HG03066 (cell line): ENCODE results near the gene STUM.

Source experiments
- ATAC-seq: cut with Tn5 transposase; IDR thresholded peaks from one replicate; pipeline ENCODE4 v1.9.1; 2021; ENCODE audit warnings: low read depth; ENCODE audit not compliant: unreplicated experiment

STUM gene

DNA sequence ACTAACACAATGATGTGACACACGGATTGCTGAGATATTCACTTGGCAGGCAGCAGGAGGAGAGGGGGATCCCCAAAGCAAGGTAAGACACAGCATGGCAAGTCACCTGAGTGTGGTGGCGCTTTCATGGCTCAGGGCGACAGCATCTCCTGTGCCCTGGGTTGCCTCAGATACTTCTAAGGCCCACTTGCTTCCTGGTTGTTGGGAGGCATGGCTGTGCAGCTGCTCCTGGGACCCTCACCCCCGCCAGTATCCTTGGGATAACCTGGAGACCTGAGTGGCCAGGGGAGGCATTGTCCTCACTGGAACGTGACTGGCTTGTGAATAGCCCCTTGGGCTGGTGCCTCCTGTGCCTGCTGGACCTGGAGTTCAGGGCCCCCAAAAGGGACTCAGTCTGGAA is 69.8 kb downstream of the STUM start:
- ATAC-seq = no peak

GRCh38 chr1:226619031-226619430 is 70.5 kb downstream of the STUM start:
- no peak for ATAC-seq

DNA sequence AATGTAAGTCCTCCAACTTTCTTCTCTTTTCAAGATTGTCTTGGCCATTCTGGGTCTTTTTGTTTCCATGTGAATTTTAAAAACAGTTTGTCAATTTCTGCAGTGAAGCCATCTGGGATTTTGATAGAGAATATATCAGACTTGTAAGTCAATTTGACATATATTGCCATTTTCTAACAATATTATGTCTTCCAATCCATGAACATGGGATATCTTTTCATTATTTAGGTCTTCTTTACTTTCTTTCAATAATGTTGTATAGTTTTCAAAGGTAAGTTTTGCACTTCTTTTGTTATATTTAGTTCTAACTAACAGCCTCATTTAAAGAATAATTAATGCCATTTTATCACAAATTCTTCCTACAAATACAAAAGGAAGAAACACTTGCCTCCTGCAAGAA is 73.4 kb downstream of the STUM start:
- ATAC-seq = no peak

DNA sequence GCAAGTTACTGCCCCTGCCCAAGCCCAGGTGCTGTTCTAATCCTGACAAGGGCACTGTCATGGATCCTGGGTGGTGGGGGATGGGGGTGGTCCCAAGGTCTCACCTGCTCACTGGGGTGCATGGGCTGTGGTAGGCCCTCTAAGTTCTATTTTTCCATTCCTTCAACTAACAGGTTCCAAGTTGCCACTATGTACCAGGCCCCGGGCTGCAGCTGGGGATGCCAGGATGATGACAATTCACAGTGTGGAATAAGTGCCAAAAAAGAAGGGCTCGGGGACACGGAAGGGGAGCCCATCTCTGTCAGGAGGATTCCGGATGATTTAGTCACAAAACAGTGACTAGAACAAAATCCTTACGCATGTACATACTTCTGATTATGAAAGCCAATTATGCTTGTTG is 76.0 kb downstream of the STUM start:
- no peak for ATAC-seq

DNA sequence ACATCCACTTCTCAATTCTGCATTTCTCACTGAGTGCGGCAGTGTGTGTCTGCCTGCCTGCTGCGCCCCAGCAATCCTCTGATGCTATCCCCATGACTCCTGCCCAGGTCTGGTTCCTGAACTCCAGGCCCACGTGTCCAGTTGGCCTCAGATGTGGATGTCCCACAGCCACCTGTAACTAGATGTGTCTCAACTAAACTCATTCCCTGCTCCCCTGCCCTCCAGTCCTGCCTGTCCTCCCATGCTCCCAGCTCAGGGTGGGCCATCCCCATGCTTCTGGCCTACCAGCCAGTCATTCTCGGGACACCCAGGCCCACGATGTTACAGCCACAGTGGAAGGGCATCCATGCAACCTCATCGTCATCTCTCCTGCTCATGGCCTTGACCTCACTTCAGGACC is 76.8 kb downstream of the STUM start:
- ATAC-seq = no peak

DNA sequence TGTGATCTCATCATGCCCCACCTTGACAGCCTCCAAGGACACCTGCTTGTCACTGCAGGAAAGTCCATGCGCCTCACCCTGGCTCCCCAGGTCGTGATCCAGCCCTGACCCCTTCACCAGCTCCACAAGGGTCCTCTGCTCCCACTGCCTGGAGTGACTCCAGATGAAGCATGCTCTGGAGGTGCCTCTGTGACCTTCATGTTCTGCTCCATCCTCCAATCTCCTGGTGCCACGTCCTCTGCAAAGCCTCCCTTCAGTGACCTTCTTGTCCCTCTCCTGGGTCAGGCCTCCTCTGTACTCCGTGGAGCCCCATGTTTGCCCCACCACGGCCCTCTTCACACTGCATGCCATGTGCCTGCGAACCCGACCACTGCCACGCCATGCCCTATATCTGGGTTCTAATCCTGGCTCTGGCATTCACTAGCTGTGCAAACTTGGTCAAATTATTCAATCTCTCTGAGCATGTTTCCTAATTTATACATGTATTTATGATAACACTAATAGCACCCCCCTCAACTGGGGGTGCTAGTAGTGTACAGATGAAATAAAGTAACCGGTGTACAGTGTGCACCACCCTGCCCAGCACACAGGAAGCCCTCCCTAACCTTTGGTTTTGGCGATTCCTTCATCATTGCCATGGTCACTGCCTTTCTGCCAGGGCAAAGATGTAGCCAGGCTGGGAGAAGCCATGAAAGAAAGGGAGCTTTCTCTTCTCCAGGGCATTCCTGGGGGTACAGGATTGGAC is 77.4 kb downstream of the STUM start:
- ATAC-seq = peak; percentile 28

DNA sequence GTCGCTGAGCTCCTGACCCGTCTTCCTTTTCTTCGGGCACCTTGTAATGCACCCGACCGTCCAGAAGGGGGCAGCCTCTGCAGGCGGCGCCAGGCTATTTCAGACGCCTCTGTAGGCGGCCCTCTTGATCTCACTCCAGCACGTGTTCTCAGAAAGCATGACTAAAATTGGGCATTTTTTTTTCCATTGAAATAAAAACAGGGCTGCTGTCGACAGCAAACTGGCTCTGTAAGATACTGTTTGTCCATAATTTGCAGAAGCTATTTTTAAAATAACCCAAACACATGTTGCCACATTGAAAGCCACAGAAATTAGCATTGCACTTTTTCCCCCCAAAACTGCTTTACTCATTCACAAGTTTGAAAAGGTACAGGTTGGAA is 78.0 kb downstream of the STUM start:
- peak; percentile 57 for ATAC-seq

GRCh38 chr1:226627050-226627755 is 78.6 kb downstream of the STUM start:
- no peak for ATAC-seq

- ATAC-seq = no peak
Observed at GRCh38 chr1:226627924-226628611, 79.5 kb downstream of the STUM start.

GRCh38 chr1:226628612-226629155 is 80.1 kb downstream of the STUM start:
- no peak for ATAC-seq

- no peak for ATAC-seq
Observed at GRCh38 chr1:226629210-226629895, 80.8 kb downstream of the STUM start.

- ATAC-seq = no peak
Observed at GRCh38 chr1:226629896-226630550, 81.5 kb downstream of the STUM start.

GRCh38 chr1:226630592-226630991 is 82.0 kb downstream of the STUM start:
- no peak for ATAC-seq

GRCh38 chr1:226631229-226632000 is 82.9 kb downstream of the STUM start:
- ATAC-seq = no peak

DNA sequence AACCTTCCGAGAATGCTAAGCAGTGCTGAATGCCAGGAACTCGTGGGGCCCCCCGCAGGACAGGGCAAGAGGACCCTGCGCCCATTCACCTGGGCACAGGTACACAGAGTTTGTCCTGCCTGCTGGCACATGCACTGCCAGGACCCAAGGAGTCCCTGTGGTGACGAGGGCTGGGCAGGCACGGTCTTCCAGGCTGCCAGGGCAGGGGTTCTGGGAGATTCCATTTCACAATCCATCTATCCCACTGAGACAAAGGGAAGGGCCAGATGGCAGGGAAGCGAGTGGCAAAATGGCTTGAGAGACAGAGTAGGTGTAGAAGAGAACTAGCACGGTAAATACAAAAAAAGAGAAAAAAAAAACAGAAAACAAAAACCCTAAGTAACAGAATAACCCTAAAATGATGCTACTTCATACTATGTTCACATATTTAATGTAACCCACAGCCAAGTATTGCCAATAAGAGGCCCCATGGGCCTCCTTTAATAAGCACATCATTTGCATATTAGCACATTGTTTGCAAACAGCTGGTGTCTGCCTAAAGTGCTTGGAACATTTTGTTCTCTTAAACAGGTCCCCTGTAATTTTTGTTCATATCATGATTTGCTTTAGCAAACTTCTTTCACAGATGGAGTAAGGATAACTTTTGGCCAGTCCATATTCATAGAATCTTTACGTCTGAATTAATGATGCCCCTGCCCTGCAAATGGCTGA is 83.8 kb downstream of the STUM start:
- no peak for ATAC-seq

DNA sequence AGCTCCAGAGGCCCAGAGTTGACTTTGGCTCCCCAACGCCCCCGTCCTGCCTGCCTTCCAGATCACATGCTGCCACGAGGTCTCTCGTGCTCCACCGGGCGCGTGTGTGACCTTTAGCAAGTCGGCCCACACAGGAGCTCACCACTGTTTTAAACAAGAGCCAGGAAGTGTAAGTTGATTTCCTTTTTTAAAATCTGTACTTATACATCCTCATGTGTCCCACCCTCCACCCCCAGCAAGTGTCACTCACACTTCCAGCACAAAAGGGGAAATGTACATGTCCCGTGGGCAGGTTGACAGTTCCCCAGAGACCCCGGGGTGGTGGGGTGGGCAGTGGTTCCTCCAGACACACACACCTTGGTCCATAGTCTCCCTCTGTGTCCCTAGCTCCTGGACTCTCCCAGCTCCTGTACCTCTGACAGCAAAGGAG is 84.4 kb downstream of the STUM start:
- ATAC-seq = no peak

- ATAC-seq = peak; percentile 25
Observed at GRCh38 chr1:226633541-226634165, 85.1 kb downstream of the STUM start.

GRCh38 chr1:226634166-226634588 is 85.6 kb downstream of the STUM start:
- ATAC-seq = peak; percentile 84
